ENCODE measurements around the gene CECR2. TPM values are rescaled to one million over a fixed set of nuclear protein-coding genes. Genes with fewer than 3 reads are reported as not detected.

The CECR2 gene
- total RNA-seq, 4 donors from 2014 or later: 12.3 to 29.6 (median 20.4) TPM

GRCh38 chr22:17366830-17367229 is 2.4 kb upstream of the CECR2 start:
- DNase-seq: peak; percentile 45 to 63
- H3K36me3 ChIP-seq: no peaks in the 10 kb centered on the region
- H3K27me3 ChIP-seq: no peaks in the 10 kb centered on the region
- intact Hi-C loops (cut with DNase I; ENCODE audit: low total_unique reads) (loop anchor here (1.0 to 10.0 kb wide), 4 partner anchors 134 to 292 kb away; partner anchors contain the start of genes ADA2 and HDHD5), in situ Hi-C loops (cut with MboI; ENCODE audit: low sequenced_read_pairs in 4 of 4) (loop anchor here in 2 of 4 donors (5.0 to 10.0 kb wide), 2 partner anchors 135 to 138 kb away; no protein-coding TSS in a partner anchor)
- peak overlapping the region; percentile 91 to 99 (median 96) for H3K27ac ChIP-seq
- H3K9me3 ChIP-seq: no peaks in the 10 kb centered on the region
- H3K4me1 ChIP-seq: peaks cover 16 to 19% of the 10 kb centered on the region in 2 donors
- TF ChIP-seq, protein P1, sequence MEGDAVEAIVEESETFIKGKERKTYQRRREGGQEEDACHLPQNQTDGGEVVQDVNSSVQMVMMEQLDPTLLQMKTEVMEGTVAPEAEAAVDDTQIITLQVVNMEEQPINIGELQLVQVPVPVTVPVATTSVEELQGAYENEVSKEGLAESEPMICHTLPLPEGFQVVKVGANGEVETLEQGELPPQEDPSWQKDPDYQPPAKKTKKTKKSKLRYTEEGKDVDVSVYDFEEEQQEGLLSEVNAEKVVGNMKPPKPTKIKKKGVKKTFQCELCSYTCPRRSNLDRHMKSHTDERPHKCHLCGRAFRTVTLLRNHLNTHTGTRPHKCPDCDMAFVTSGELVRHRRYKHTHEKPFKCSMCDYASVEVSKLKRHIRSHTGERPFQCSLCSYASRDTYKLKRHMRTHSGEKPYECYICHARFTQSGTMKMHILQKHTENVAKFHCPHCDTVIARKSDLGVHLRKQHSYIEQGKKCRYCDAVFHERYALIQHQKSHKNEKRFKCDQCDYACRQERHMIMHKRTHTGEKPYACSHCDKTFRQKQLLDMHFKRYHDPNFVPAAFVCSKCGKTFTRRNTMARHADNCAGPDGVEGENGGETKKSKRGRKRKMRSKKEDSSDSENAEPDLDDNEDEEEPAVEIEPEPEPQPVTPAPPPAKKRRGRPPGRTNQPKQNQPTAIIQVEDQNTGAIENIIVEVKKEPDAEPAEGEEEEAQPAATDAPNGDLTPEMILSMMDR (IDR thresholded peaks at IDR 0.05 in 4 of 5, conservative IDR thresholded peaks at IDR 0.05 in 1 of 5): peak; percentile 33 to 61 (median 43)
- TF ChIP-seq POLR2A (IDR thresholded peaks at IDR 0.05): no peak
- ATAC-seq: no peak
- no peak overlapping the region for H3K4me3 ChIP-seq

GRCh38 chr22:17368144-17368543 is 1.1 kb upstream of the CECR2 start:
- DNase-seq (no peak), ATAC-seq (no peak)
- Histone ChIP-seq H3K9me3 (no peaks in the 10 kb centered on the region), H3K4me3 (peak overlapping the region; percentile 71 to 93 (median 80)), H3K27me3 (no peaks in the 10 kb centered on the region), H3K36me3 (no peaks in the 10 kb centered on the region), H3K27ac (peak overlapping the region; percentile 91 to 99 (median 96)), H3K4me1 (peaks cover 28 to 32% of the 10 kb centered on the region in 2 donors)
- intact Hi-C loops (cut with DNase I; ENCODE audit: low total_unique reads) (loop anchor here (2.0 to 10.0 kb wide), 4 partner anchors 103 to 293 kb away; partner anchors contain the start of genes ADA2 and HDHD5), in situ Hi-C loops (cut with MboI; ENCODE audit: low sequenced_read_pairs in 4 of 4) (loop anchor here in 2 of 4 donors (5.0 to 10.0 kb wide), 2 partner anchors 134 to 137 kb away; no protein-coding TSS in a partner anchor)
- TF ChIP-seq, protein P1 (IDR thresholded peaks at IDR 0.05 in 4 of 5, conservative IDR thresholded peaks at IDR 0.05 in 1 of 5): no peak
- no peak for TF ChIP-seq POLR2A (IDR thresholded peaks at IDR 0.05)

GRCh38 chr22:17368554-17369438 is 464 bp upstream of the CECR2 start:
- peak; percentile 74 to 78 for DNase-seq
- in situ Hi-C loops (cut with MboI; ENCODE audit: low sequenced_read_pairs in 4 of 4): loop anchor here in 2 of 4 donors (5.0 to 10.0 kb wide), 2 partner anchors 134 to 136 kb away; no protein-coding TSS in a partner anchor
- Histone ChIP-seq H3K4me1 (peaks cover 34 to 38% of the 10 kb centered on the region in 2 donors), H3K27me3 (no peaks in the 10 kb centered on the region), H3K36me3 (no peaks in the 10 kb centered on the region), H3K4me3 (peak overlapping the region; percentile 71 to 93 (median 80)), H3K27ac (peak overlapping the region; percentile 91 to 99 (median 96)), H3K9me3 (no peaks in the 10 kb centered on the region)
- TF ChIP-seq POLR2A (IDR thresholded peaks at IDR 0.05): peak; percentile 50 to 55
- TF ChIP-seq, protein P1 (IDR thresholded peaks at IDR 0.05 in 4 of 5, conservative IDR thresholded peaks at IDR 0.05 in 1 of 5): no peak
- intact Hi-C loops (cut with DNase I; ENCODE audit: low total_unique reads): loop anchor here (2.0 to 10.0 kb wide), 4 partner anchors 104 to 294 kb away; partner anchors contain the start of genes ADA2 and HDHD5
- ATAC-seq: peak; percentile 69 to 72

DNA sequence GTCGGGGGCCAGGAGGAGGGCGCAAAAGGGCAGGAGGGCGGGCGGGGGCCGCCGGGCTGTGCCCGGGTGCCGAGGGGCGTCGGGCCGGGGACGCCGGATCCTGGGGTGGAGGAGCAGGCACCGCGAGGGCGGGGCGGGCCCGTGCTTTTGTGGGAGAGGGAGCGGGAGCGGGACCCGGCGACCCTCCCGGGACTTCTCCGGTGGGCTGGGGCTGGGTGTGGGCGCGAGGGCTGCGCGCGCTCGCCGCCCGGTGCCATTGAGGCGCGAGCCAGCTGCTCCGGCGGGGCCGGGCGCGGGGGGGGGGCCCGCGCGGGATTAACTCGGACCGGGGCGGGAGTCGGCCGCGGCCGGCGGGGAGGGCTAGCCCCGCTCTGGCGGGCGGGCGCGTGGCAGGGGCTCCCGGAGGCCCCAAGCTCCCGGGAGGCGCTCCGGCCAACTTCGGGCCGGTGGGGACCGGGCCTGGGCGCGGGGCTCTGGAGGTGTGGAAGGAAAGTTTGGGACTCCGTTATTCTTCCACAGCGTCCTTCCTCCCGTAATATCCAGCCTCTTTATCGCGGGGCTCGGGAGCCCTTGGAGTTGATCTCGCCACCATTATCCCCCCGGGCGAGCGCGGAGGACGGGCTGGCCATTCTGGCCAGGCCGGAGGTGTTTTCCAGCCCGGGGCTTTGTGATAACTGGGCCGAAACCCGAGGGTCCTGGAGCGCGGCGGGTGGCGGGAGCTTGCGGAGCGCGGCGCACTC is 936 bp downstream of the CECR2 start:
- Histone ChIP-seq H3K4me3 (peak overlapping the region; percentile 71 to 85 (median 76)), H3K36me3 (no peaks in the 10 kb centered on the region), H3K9me3 (no peaks in the 10 kb centered on the region), H3K27me3 (no peaks in the 10 kb centered on the region), H3K4me1 (peaks cover 47 to 50% of the 10 kb centered on the region in 2 donors), H3K27ac (peak overlapping the region; percentile 91 to 99 (median 93))
- in situ Hi-C loops (cut with MboI; ENCODE audit: low sequenced_read_pairs in 4 of 4): loop anchor here in 1 of 4 donors (10.0 kb wide), 1 partner anchor 105 kb away; no protein-coding TSS in a partner anchor
- peak; percentile 61 to 69 for TF ChIP-seq POLR2A (IDR thresholded peaks at IDR 0.05)
- TF ChIP-seq, protein P1 (IDR thresholded peaks at IDR 0.05 in 4 of 5, conservative IDR thresholded peaks at IDR 0.05 in 1 of 5): no peak
- DNase-seq: peak in 1 of 2 donors; percentile 54
- intact Hi-C loops (cut with DNase I; ENCODE audit: low total_unique reads): loop anchor here (1.0 to 10.0 kb wide), 4 partner anchors 64 to 745 kb away; partner anchors contain the start of genes SLC25A18 and TUBA8
- ATAC-seq: peak; percentile 40 to 49

Measured in gastrocnemius medialis (tissue), 4 donors.